K562 (cell line): ENCODE measurements around the gene TFDP1. TPM values are rescaled to one million over a fixed set of nuclear protein-coding genes. Genes with fewer than 3 reads are reported as not detected.

Experiments
- ATAC-seq: fragments of 200-7000 bp; cut with Tn5 transposase; 3 replicates; pipeline ENCODE4 v1.9.1; 2020; ENCODE audit warnings: moderate library complexity
- BruUV-seq: library from RNA; stranded (reverse); fragments of 400-500 nt; replicated peaks from 2 replicates; lab custom pipeline; 2021; lab: Mats Ljungman, UMichigan
- CTCF ChIA-PET: fragments of 300-600 bp; formaldehyde crosslinking; extraction: SDS; loops from one replicate; lab custom pipeline; 2021; ENCODE audit warnings: low intra/inter-chr PET ratio; lab: Yijun Ruan, JAX
- POLR2A ChIA-PET: fragments of 300-600, 350-650 bp; sonication (Branson Sonifier 250); formaldehyde crosslinking; extraction: SDS; loops from one replicate; lab custom pipeline; 2021; ENCODE audit warnings: antibody characterized with exemption, inconsistent platforms; lab: Yijun Ruan, JAX
- DNase-seq, 4 experiments: peaks; one replicate each; pipeline versions ENCODE4 v3.0.0 to v3.0.0-alpha.2; 2011 to 2018; ENCODE audit warnings: low spot score in 3 of 4, mixed read lengths in 3 of 4; ENCODE audit errors: extremely low read depth in 1 of 4
- FAIRE-seq: peaks from 2 replicates; lab custom pipeline; 2011; peaks lifted over from hg19 to GRCh38; lab: Jason Lieb, UNC
- H2AFZ ChIP-seq: 2 replicates; pipeline ENCODE4 v1.6.0; 2011; ENCODE audit warnings: low read depth, low read length, control low read depth, inconsistent platforms
- H3K27ac ChIP-seq: fragments of 200-600 bp; 3 replicates; pipeline ENCODE4 v1.8.0; 2011; ENCODE audit warnings: low read depth, mild to moderate bottlenecking, control low read depth, inconsistent platforms, low read length, moderate library complexity, mixed read lengths; ENCODE audit errors: extremely low read depth
- H3K27me3 ChIP-seq, 2 experiments: fragments of 300-600 bp in 1 of 2; 2 replicates in 1 of 2; 3 replicates in 1 of 2; pipeline versions ENCODE4 v1.6.0 to v1.8.0; 2011; ENCODE audit warnings: inconsistent platforms in 2 of 2, low read length in 2 of 2, mild to moderate bottlenecking in 1 of 2, mixed read lengths in 1 of 2, moderate library complexity in 1 of 2; ENCODE audit not compliant: control insufficient read depth in 2 of 2, insufficient read depth in 2 of 2
- H3K36me3 ChIP-seq: fragments of 300-600 bp; 3 replicates; pipeline ENCODE4 v1.8.0; 2011; ENCODE audit warnings: mild to moderate bottlenecking, low read length, inconsistent platforms; ENCODE audit not compliant: control insufficient read depth, insufficient read depth
- H3K4me1 ChIP-seq, 2 experiments: fragments of 200-600 bp in 1 of 2; replicated peaks in 1 of 2; 2 replicates in 1 of 2; 3 replicates in 1 of 2; pipeline versions ENCODE4 v1.5.1 to v1.8.0; 2011; ENCODE audit warnings: inconsistent platforms in 2 of 2, low read length in 2 of 2, mild to moderate bottlenecking in 1 of 2, mixed read lengths in 1 of 2, moderate library complexity in 1 of 2; ENCODE audit not compliant: control insufficient read depth in 2 of 2, insufficient read depth in 2 of 2
- H3K4me2 ChIP-seq: 2 replicates; pipeline ENCODE4 v1.6.1; 2011; ENCODE audit warnings: low read length, control low read depth, inconsistent platforms, mixed read lengths; ENCODE audit not compliant: insufficient read depth
- H3K4me3 ChIP-seq: fragments of 200-600 bp; sonication (generic), shearing (Covaris generic); 2 replicates; pipeline ENCODE4 v1.5.1; 2016; ENCODE audit warnings: control low read depth, inconsistent platforms
- H3K79me2 ChIP-seq: fragments of 200-600 bp; 3 replicates; pipeline ENCODE4 v1.8.0; 2011; ENCODE audit warnings: low read length, inconsistent platforms; ENCODE audit not compliant: control insufficient read depth, insufficient read depth
- H3K9ac ChIP-seq, 2 experiments: 2 replicates each; pipeline versions ENCODE4 v1.6.0 to v1.6.1; 2011; ENCODE audit warnings: low read depth in 2 of 2, low read length in 2 of 2, control low read depth in 1 of 2, inconsistent platforms in 1 of 2, mild to moderate bottlenecking in 1 of 2, mixed read lengths in 1 of 2; ENCODE audit not compliant: insufficient read depth in 1 of 2
- H3K9me1 ChIP-seq: one replicate; pipeline ENCODE4 v1.6.0; 2011; ENCODE audit warnings: inconsistent platforms, mild to moderate bottlenecking, low read length, moderate library complexity; ENCODE audit not compliant: control insufficient read depth, insufficient read depth
- H3K9me3 ChIP-seq: replicated peaks from 2 replicates; pipeline ENCODE4 v1.5.1; 2011; ENCODE audit warnings: low read depth, low read length, inconsistent platforms; ENCODE audit not compliant: control insufficient read depth, insufficient read depth
- H4K20me1 ChIP-seq: replicated peaks from 2 replicates; pipeline ENCODE4 v1.6.1; 2011; ENCODE audit warnings: low read length, inconsistent platforms, mixed read lengths; ENCODE audit not compliant: control insufficient read depth, insufficient read depth
- ATF1 ChIP-seq, 2 experiments: fragments of 450-650 bp in 1 of 2; IDR thresholded peaks; 2 replicates each; pipeline ENCODE4 v1.6.1; 2016; ENCODE audit warnings: missing compliant biosample characterization in 1 of 2, missing genetic modification characterization in 1 of 2
- MCM3 ChIP-seq: fragments of 450-650 bp; IDR thresholded peaks from 2 replicates; pipeline ENCODE4 v1.6.1; 2016
- NR2F6 ChIP-seq: fragments of 450-650 bp; formaldehyde crosslinking; IDR thresholded peaks from 2 replicates; pipeline ENCODE4 v1.4.0; 2020; ENCODE audit warnings: mild to moderate bottlenecking
- NR3C1 ChIP-seq: sonication (generic); formaldehyde crosslinking; IDR thresholded peaks from 2 replicates; pipeline ENCODE4 v1.8.1; 2022; ENCODE audit warnings: missing genetic modification reagents
- ZFP30 ChIP-seq: fragments of 250-450 bp; sonication (Bioruptor Pico); IDR thresholded peaks from 2 replicates; pipeline ENCODE4 v1.8.0; 2022; ENCODE audit warnings: moderate library complexity, mild to moderate bottlenecking, inconsistent platforms, borderline replicate concordance
- ZNF197 ChIP-seq: fragments of 200-800 bp; sonication (Bioruptor generic); IDR thresholded peaks from 2 replicates; pipeline ENCODE4 v1.6.1; 2016; ENCODE audit warnings: low read depth, missing genetic modification characterization, missing compliant biosample characterization
- WGBS: fragments of 100-300 bp; shearing (Covaris generic); methylation state at CpG from one replicate; pipeline ENCODE4 v1.1.6; 2016; ENCODE audit warnings: low coverage, mixed read lengths; ENCODE audit not compliant: insufficient coverage; ENCODE audit errors: missing lambda C conversion rate; 5-methylcytosine and 5-hydroxymethylcytosine counted together
- in situ Hi-C: fragments of 300-500 bp; cut with MboI; formaldehyde crosslinking; loops from 4 replicates; pipeline ENCODE4 v1.15.0; 2018; ENCODE audit warnings: inconsistent platforms, mixed read lengths
- intact Hi-C: fragments of 100-400 bp; cut with micrococcal nuclease; formaldehyde crosslinking; loops from 2 replicates; pipeline ENCODE4 v1.14.2; 2022
- polyA plus RNA-seq, 8 experiments: library from polyadenylated mRNA; depleted of rRNA in 4 of 8; stranded (reverse) in 5 of 8; unstranded in 3 of 8; fragments of >200 nt; fragmentation: Nextera tagmentation in 2 of 8; fragmentation: Illumina TruSeq in 1 of 8; extraction: Ambion mirVana in 2 of 8; extraction: Trizol in 1 of 8; gene quantifications; 2 replicates each; pipeline versions ENCODE4 v1.2.1 to v1.2.3, GENCODE V29; 2011 to 2014; ENCODE audit warnings: inconsistent platforms in 1 of 8, missing spikeins in 1 of 8
- total RNA-seq, 7 experiments: library from RNA; depleted of rRNA in 6 of 7; stranded (reverse); fragments of >200 nt in 6 of 7; fragmentation: Illumina TruSeq in 2 of 7; extraction: Trizol in 2 of 7; gene quantifications; 2 replicates each; pipeline versions ENCODE4 v1.2.1 to v1.2.3, GENCODE V29; 2011 to 2021; ENCODE audit warnings: low replicate concordance in 1 of 7
- TF ChIP-seq, protein P1 (sequence below): sonication (generic); formaldehyde crosslinking; IDR thresholded peaks from 2 replicates; pipeline ENCODE4 v1.8.1; 2022; ENCODE audit warnings: missing genetic modification reagents
- TF ChIP-seq, protein P2 (sequence below): sonication (generic); formaldehyde crosslinking; IDR thresholded peaks from 2 replicates; pipeline ENCODE4 v1.4.0; 2020; ENCODE audit warnings: mild to moderate bottlenecking, missing genetic modification reagents
- TF ChIP-seq, protein P3 (sequence below): fragments of 200-800 bp; sonication (Bioruptor generic); IDR thresholded peaks from 2 replicates; pipeline ENCODE4 v1.6.1; 2017; ENCODE audit warnings: missing genetic modification characterization, missing compliant biosample characterization

The TFDP1 gene
- total and polyA plus RNA-seq, 9 of the 15 experiments (the other 6 are each of a cell fraction or from before 2014, with no cell fraction given) = 33.8 to 145 (median 69.1) TPM

DNA sequence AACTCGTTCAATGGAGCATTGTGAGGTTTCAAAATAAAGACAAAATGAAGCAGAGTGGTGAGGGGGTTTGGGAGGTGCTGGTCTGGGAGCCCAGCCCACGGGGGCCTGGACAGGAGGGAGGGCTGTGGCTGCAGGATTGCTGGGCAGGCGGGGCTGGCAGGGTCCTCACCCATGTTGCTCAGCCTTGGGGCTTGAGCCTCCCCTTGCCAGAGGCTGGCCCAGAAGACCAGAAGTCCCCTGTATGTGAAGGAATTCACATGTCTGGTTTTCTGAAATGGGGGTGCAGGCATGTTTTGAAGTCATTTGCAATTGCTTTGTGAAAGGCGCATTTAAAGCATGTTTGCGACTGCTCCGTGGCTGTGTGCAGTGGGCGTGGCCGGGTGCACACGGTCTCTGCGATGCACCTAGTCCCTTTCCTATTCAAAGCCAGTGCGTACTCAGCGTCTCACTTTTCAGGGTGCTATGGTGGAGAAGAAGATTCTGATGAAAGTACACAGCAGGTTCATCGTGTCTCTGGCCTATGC is 84.7 kb downstream of the TFDP1 start:
- no peaks in the 10 kb centered on the region for H3K9me3 ChIP-seq
- no peaks in the 10 kb centered on the region for H4K20me1 ChIP-seq
- H3K9me1 ChIP-seq = no peaks in the 10 kb centered on the region
- H3K27ac ChIP-seq = no peak overlapping the region
- peaks cover 0 to 18% of the 10 kb centered on the region in 2 experiments; a peak in 2 of 5 replicates for H3K4me1 ChIP-seq
- intact Hi-C loops = no loop called here
- 4% methylated on average over 13 of the region's 13 CpGs for WGBS
- no TSS peak for BruUV-seq
- TF ChIP-seq MCM3 (no peak), NR2F6 (no peak), ATF1 (CRISPR knock-in tag; IDR thresholded peaks at IDR 0.05) (no peak), ATF1 (tag; IDR thresholded peaks at IDR 0.05) (no peak), NR3C1 (CRISPR knock-in tag) (no peak), ZNF197 (CRISPR knock-in tag) (no peak), ZFP30 (CRISPR knock-in tag) (no peak)
- TF ChIP-seq, protein P1, sequence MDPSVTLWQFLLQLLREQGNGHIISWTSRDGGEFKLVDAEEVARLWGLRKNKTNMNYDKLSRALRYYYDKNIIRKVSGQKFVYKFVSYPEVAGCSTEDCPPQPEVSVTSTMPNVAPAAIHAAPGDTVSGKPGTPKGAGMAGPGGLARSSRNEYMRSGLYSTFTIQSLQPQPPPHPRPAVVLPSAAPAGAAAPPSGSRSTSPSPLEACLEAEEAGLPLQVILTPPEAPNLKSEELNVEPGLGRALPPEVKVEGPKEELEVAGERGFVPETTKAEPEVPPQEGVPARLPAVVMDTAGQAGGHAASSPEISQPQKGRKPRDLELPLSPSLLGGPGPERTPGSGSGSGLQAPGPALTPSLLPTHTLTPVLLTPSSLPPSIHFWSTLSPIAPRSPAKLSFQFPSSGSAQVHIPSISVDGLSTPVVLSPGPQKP (CRISPR knock-in tag) = no peak
- TF ChIP-seq, protein P2, sequence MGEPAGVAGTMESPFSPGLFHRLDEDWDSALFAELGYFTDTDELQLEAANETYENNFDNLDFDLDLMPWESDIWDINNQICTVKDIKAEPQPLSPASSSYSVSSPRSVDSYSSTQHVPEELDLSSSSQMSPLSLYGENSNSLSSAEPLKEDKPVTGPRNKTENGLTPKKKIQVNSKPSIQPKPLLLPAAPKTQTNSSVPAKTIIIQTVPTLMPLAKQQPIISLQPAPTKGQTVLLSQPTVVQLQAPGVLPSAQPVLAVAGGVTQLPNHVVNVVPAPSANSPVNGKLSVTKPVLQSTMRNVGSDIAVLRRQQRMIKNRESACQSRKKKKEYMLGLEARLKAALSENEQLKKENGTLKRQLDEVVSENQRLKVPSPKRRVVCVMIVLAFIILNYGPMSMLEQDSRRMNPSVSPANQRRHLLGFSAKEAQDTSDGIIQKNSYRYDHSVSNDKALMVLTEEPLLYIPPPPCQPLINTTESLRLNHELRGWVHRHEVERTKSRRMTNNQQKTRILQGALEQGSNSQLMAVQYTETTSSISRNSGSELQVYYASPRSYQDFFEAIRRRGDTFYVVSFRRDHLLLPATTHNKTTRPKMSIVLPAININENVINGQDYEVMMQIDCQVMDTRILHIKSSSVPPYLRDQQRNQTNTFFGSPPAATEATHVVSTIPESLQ (CRISPR knock-in tag) = no peak
- TF ChIP-seq, protein P3, sequence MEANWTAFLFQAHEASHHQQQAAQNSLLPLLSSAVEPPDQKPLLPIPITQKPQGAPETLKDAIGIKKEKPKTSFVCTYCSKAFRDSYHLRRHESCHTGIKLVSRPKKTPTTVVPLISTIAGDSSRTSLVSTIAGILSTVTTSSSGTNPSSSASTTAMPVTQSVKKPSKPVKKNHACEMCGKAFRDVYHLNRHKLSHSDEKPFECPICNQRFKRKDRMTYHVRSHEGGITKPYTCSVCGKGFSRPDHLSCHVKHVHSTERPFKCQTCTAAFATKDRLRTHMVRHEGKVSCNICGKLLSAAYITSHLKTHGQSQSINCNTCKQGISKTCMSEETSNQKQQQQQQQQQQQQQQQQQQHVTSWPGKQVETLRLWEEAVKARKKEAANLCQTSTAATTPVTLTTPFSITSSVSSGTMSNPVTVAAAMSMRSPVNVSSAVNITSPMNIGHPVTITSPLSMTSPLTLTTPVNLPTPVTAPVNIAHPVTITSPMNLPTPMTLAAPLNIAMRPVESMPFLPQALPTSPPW (CRISPR knock-in tag) = no peak
- H3K4me3 ChIP-seq = no peak overlapping the region
- ATAC-seq = no peak
- peaks cover 21 to 52% of the 10 kb centered on the region in 2 experiments; a peak in 3 of 5 replicates for H3K27me3 ChIP-seq
- FAIRE-seq = no peak
- H3K79me2 ChIP-seq = no peaks in the 10 kb centered on the region
- H3K4me2 ChIP-seq = no peak overlapping the region
- no peak overlapping the region for H3K9ac ChIP-seq
- in situ Hi-C loops = loop anchor here (10.0 kb wide), 1 partner anchor 56 kb away; no protein-coding TSS in a partner anchor
- H2AFZ ChIP-seq = no peak overlapping the region
- ChIA-PET CTCF (no interaction called here), POLR2A (no interaction called here)
- H3K36me3 ChIP-seq = no peaks in the 10 kb centered on the region
- DNase-seq = no peak
